Measurements from ENCODE around the gene TMEM18. TPM values are rescaled to one million over a fixed set of nuclear protein-coding genes. Genes with fewer than 3 reads are reported as not detected.

TMEM18 gene
- total and polyA plus RNA-seq, 2 experiments from 2014 or later = 9.9 to 37.7 TPM

DNA sequence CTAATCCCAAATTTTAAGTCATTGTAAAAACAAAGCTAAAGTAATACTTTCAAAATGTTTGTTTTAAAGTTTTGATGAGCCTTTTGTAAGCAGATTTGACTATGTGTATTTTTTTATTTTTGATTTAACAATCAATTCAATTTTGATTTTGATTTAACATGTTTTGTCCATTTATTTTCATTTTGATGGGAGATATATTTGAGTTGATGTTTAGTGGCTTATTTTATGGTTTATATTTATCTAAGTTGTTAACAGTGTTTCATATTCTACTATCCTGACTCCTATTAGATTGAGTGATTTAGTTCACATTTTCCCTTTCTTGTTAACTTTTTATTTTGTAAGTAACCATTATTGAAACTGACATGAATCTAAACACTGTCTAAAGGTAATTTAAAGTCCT is 44.7 kb downstream of the TMEM18 start:
- Histone ChIP-seq H3K27ac (no peak overlapping the region), H4K20me1 (ENCODE audit: insufficient read depth) (no peaks in the 10 kb centered on the region), H3K9me3 (ENCODE audit: low read depth) (no peaks in the 10 kb centered on the region), H2AFZ (no peak overlapping the region), H3K9me2 (ENCODE audit: insufficient read depth) (no peaks in the 10 kb centered on the region), H3K9ac (no peak overlapping the region), H3K79me2 (ENCODE audit: insufficient read depth) (no peaks in the 10 kb centered on the region), H3K4me3 (no peak overlapping the region), H3F3A (ENCODE audit: insufficient read depth) (no peaks in the 10 kb centered on the region), H3K4me1 (ENCODE audit: insufficient read depth) (no peaks in the 10 kb centered on the region), H3K27me3 (replicated peaks; ENCODE audit: insufficient read depth) (no peaks in the 10 kb centered on the region), H3K36me3 (ENCODE audit: low read depth) (no peaks in the 10 kb centered on the region), H3K4me2 (ENCODE audit: unreplicated experiment) (no peak overlapping the region)
- DNase-seq = no peak
- TF ChIP-seq EZH2phosphoT487 (IDR thresholded peaks at IDR 0.05; ENCODE audit: insufficient read depth, low read depth) (no peak), EZH2 (IDR thresholded peaks at IDR 0.05; ENCODE audit: insufficient read depth, poor library complexity, severe bottlenecking) (no peak)
- in situ Hi-C loops (cut with MboI) = no loop called here

DNA sequence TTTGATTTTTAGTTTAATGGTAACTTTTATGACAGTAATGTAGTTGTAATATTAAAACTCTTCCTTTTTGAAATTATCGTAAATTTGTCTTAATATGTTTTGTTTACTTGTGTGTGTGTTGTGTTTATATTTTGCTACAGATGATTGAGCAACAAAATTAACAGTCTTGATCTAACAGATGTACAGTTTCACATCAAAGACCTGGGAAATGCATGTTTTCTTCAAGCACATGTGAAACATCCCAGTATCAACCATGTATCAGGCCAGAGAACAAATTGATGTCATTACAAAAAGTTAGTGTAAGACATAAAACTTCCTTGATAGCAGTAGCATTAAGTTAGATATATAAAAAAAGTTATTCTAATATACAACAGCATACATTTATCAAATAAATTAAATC is 45.5 kb downstream of the TMEM18 start:
- no peak overlapping the region for H3K27ac ChIP-seq

DNA sequence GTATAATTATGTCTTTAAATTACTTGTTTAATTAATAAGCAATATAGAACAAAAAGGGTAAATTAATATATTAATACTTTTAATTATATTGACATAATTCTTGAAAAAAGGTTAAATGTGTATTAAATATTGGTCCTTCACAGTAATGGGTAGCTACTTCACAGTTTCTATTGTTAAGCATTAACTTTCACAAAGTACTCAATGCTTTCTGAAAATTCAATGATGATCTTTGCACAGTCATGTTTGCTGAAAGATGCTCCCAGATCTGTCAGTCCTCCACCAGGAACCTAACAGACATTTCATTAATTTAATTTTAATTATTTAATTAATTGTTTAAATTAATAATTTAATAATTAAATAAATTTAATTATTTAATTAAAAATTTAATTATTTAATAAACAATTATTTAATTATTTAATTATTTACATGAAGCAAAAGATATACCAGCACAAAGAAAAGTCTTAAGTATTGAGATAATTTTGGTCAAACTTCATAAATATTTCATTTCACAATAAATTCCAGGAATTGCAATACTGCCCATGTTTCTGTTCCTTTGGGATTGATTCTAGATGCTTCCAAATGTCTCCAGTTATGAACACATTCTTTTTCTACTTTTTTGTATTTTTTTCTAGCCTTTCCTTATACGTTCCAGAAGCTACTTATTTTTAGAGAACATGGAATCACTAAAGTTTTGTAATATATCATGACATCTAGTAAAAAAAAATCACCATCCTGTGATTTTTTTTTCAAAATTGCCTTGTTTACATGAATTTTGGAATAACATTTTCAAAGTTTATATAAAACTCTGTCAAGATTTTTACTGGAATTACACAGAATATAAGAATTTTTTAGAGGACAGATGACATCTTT is 46.5 kb downstream of the TMEM18 start:
- Histone ChIP-seq H3K9ac (no peak overlapping the region), H3F3A (ENCODE audit: insufficient read depth) (no peaks in the 10 kb centered on the region), H3K36me3 (ENCODE audit: low read depth) (no peaks in the 10 kb centered on the region), H3K79me2 (ENCODE audit: insufficient read depth) (no peaks in the 10 kb centered on the region), H4K20me1 (ENCODE audit: insufficient read depth) (no peaks in the 10 kb centered on the region), H2AFZ (no peak overlapping the region), H3K27ac (no peak overlapping the region), H3K4me2 (ENCODE audit: unreplicated experiment) (no peak overlapping the region), H3K9me3 (ENCODE audit: low read depth) (no peaks in the 10 kb centered on the region), H3K4me1 (ENCODE audit: insufficient read depth) (no peaks in the 10 kb centered on the region), H3K27me3 (replicated peaks; ENCODE audit: insufficient read depth) (no peaks in the 10 kb centered on the region), H3K9me2 (ENCODE audit: insufficient read depth) (no peaks in the 10 kb centered on the region), H3K4me3 (no peak overlapping the region)
- 2 to 9% methylated on average over 1 of the region's 1 CpG for WGBS, 2 experiments (ENCODE audit: low coverage in 1 of 2, low lambda C conversion rate in 2 of 2, missing lambda C conversion rate in 2 of 2)
- no peak for DNase-seq
- TF ChIP-seq EZH2phosphoT487 (IDR thresholded peaks at IDR 0.05; ENCODE audit: insufficient read depth, low read depth) = no peak
- TF ChIP-seq EZH2 (IDR thresholded peaks at IDR 0.05; ENCODE audit: insufficient read depth, poor library complexity, severe bottlenecking) = no peak
- in situ Hi-C loops (cut with MboI) = no loop called here

More for the DNA sequence above, 45.5 kb downstream of the TMEM18 start:
- no peak for DNase-seq
- H3K9ac ChIP-seq = no peak overlapping the region
- TF ChIP-seq EZH2 (IDR thresholded peaks at IDR 0.05; ENCODE audit: insufficient read depth, poor library complexity, severe bottlenecking) (no peak), EZH2phosphoT487 (IDR thresholded peaks at IDR 0.05; ENCODE audit: insufficient read depth, low read depth) (no peak)
- no peaks in the 10 kb centered on the region for H4K20me1 ChIP-seq (ENCODE audit: insufficient read depth)
- no peak overlapping the region for H3K4me2 ChIP-seq (ENCODE audit: unreplicated experiment)
- 46 to 53% methylated on average over 1 of the region's 1 CpG for WGBS, 2 experiments (ENCODE audit: low coverage in 1 of 2, low lambda C conversion rate in 2 of 2, missing lambda C conversion rate in 2 of 2)
- H3F3A ChIP-seq (ENCODE audit: insufficient read depth) = no peaks in the 10 kb centered on the region
- no peaks in the 10 kb centered on the region for H3K36me3 ChIP-seq (ENCODE audit: low read depth)
- H3K4me1 ChIP-seq (ENCODE audit: insufficient read depth) = no peaks in the 10 kb centered on the region
- H2AFZ ChIP-seq = no peak overlapping the region
- H3K4me3 ChIP-seq = no peak overlapping the region
- H3K79me2 ChIP-seq (ENCODE audit: insufficient read depth) = no peaks in the 10 kb centered on the region
- no peaks in the 10 kb centered on the region for H3K9me3 ChIP-seq (ENCODE audit: low read depth)
- no peaks in the 10 kb centered on the region for H3K9me2 ChIP-seq (ENCODE audit: insufficient read depth)
- in situ Hi-C loops (cut with MboI) = no loop called here
- no peaks in the 10 kb centered on the region for H3K27me3 ChIP-seq (replicated peaks; ENCODE audit: insufficient read depth)

DNA sequence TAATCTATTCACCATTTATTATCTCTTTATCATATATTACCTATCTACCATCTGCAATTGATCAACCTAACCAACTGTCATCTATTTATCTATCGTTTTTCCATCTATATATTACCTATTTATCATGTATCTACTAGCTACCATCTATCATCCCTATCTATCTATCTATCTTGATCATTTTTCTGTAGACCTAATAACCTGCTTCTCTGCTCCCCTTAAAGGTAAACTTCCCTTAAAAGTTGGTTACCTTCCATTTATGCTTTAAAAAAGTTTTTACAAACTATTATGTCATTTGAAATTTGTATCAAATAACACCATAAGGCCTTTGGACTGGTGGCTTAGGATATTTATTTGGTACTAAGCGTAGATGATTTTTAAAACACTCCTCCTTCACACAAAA is 47.2 kb downstream of the TMEM18 start:
- DNase-seq = no peak
- no peaks in the 10 kb centered on the region for H3K4me1 ChIP-seq (ENCODE audit: insufficient read depth)
- H3K36me3 ChIP-seq (ENCODE audit: low read depth) = no peaks in the 10 kb centered on the region
- no peaks in the 10 kb centered on the region for H4K20me1 ChIP-seq (ENCODE audit: insufficient read depth)
- no peaks in the 10 kb centered on the region for H3K79me2 ChIP-seq (ENCODE audit: insufficient read depth)
- H3K27me3 ChIP-seq (replicated peaks; ENCODE audit: insufficient read depth) = no peaks in the 10 kb centered on the region
- no peak overlapping the region for H3K9ac ChIP-seq
- no peak overlapping the region for H3K27ac ChIP-seq
- in situ Hi-C loops (cut with MboI) = no loop called here
- H3K9me2 ChIP-seq (ENCODE audit: insufficient read depth) = no peaks in the 10 kb centered on the region
- H3K4me3 ChIP-seq = no peak overlapping the region
- TF ChIP-seq EZH2phosphoT487 (IDR thresholded peaks at IDR 0.05; ENCODE audit: insufficient read depth, low read depth) (no peak), EZH2 (IDR thresholded peaks at IDR 0.05; ENCODE audit: insufficient read depth, poor library complexity, severe bottlenecking) (no peak)
- WGBS, 2 experiments (ENCODE audit: low coverage in 1 of 2, low lambda C conversion rate in 2 of 2, missing lambda C conversion rate in 2 of 2) = 11 to 32% methylated on average over 2 of the region's 2 CpGs
- no peak overlapping the region for H2AFZ ChIP-seq
- no peaks in the 10 kb centered on the region for H3K9me3 ChIP-seq (ENCODE audit: low read depth)
- H3K4me2 ChIP-seq (ENCODE audit: unreplicated experiment) = no peak overlapping the region
- H3F3A ChIP-seq (ENCODE audit: insufficient read depth) = no peaks in the 10 kb centered on the region
